GM18870 (cell line): ENCODE measurements around the gene OAF.

Source experiments
- ATAC-seq: cut with Tn5 transposase; IDR thresholded peaks from one replicate; pipeline ENCODE4 v1.9.1; 2021; ENCODE audit warnings: moderate library complexity; ENCODE audit not compliant: unreplicated experiment

The OAF gene

DNA sequence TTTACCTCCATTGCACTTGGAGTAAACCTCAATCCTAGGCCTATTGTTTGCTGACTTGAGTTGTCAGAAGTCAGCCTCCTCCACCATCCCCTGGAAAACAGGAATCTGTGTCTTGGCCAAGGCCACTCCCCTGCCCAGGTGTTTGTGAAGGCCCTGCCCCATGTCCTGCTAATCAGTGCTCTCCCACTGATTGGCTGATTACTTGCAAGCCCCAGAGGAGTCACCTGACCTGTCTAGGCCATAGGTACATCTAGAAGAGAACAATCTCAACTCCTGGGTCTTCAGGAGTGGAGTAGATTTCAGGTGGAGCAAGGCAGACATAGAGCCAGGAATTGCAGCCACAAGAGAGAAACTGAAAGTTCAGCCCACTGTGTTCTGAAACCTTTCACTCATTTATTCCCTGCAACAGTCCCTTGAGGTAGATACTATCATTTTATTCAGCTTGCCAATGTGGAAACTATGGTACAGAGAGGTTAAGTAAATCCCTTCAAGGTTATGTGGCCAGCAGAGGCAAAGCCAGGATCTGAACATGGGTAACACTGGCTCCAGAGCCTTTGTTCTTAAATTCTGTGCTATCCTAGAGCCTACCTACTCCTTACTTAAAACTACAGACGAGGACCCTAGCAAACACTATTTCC, 10.4 kb downstream of the OAF start:
- no peak for ATAC-seq

- no peak for ATAC-seq
These were observed 12.1 kb downstream of the OAF start for GRCh38 chr11:120222916-120223315.

DNA sequence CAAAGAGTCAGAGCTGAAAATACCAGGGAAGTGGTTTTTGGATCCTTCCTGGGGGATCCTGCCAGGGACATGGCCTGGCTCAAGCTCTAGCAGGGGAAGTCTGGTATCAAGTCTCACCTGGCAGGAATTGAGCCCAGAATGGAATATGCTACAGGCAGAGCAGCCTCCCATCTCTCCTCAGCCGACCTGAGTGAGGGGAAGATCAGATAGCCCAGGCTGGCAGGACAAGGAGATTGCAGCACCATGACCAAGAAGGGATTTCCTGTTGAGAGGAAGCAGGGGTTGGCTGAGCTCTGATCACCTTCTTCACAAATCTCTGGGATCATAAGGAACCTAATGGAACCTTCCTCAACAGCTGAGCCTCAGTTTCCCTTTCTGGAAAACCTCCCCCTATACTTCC, 13.0 kb downstream of the OAF start:
- no peak for ATAC-seq

DNA sequence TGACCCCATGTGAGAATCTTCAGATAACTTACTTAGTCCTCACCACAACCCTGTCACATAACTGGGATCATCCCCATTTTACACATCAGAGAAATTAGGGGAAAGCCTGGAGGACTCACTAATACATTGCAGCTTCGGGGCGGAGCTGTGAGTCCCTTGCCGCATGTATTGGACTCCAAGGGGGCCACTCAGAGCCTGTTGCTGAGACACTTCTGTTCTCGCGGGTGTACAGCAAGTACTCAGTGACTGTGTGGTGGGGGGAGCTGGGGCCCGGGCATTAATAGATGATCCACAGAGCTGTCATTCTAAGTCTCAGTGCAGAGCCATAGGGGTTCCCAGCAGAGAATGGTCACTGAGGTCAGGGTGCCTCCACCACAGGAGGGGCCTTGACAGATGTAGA, 13.5 kb downstream of the OAF start:
- ATAC-seq: no peak

DNA sequence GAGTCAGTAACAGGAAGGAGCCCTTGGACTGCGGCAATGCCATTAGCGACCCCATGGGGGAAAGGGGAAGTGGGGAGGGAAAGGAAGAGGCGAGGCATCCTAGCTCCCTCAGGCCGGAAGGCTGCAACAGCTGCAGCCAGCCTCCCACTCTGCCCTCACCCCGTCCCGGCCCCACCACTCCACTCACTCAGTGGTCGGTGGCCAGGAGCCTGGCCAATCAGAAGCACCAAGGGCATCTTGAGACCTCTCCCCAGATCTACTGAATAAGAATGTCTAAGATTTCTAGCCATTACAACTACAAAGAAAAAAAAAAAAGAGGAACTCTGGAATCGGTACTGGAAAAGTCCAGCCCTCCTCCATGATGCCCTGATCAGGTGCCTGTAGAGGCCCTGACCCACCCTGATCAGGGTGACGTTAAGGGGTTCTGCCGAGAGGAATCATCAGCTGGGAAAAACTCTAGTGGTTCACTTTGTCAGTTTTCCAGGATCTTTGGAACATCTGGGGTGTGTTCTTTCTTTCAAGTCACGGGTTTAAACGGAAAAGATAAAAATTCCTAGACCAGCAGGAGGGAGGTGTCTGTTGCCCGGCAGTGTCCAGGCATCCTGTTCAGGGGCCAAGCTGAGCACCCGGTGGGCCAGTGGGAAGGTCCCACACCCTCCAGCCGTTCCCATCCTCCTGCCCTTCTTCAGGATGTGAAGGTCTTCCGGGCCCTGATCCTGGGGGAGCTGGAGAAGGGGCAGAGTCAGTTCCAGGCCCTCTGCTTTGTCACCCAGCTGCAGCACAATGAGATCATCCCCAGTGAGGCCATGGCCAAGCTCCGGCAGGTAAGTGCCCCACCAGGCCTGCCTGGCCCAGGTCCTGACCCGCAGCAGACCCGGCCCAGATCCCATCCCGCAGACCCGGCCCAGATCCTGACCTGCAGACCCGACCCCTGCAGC, 14.4 kb downstream of the OAF start:
- no peak for ATAC-seq

DNA sequence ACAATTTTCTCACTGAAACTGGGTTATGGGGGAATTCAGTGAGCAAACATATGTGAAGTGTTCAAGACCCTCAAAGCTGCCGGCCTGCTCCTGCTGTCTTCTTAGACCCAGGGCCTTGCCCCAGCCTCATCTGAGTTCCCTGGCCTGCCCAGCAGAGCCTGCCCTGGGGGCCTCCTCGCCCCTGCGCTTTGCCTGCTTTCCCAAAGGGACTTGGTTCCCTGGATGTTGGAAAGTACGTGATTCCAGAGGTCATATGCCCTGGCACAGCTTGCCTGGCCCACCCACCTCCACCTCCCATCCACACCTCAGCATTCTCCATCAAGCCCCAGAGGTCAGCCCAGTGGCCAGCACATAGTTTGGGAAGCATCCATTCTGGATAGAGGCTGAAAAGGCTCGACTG, 15.4 kb downstream of the OAF start:
- no peak for ATAC-seq

GRCh38 chr11:120226714-120227113, 15.9 kb downstream of the OAF start:
- no peak for ATAC-seq

DNA sequence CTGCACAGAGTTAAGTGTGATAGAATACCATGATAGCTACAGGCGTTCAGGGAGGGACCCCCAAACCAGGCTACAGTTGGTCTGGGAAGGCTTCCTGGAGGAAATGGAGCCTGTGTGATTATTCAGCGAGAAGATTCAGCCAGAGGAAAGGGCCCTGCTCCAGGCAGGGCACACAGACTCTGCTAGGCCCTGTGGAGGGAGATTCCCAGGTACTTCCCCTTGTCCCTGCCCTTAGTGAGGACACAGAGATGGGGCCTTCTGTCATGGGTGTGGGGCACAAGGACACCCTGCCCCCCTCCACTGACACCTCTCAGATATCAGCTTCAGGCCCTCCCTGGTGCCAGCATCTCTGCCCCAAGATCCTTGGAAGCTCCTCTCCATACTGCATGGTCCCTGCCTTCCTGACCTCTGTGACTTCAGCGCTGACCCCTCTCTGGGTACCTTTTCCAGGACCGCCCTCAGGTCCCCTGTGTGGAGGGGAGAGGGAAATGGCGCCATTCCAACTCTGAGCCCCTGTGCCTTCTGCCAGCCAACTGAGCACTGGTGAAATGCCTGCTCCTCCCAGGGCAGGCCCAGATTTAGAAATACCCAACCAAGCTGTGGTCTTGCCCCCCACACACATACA, 16.5 kb downstream of the OAF start:
- no peak for ATAC-seq

DNA sequence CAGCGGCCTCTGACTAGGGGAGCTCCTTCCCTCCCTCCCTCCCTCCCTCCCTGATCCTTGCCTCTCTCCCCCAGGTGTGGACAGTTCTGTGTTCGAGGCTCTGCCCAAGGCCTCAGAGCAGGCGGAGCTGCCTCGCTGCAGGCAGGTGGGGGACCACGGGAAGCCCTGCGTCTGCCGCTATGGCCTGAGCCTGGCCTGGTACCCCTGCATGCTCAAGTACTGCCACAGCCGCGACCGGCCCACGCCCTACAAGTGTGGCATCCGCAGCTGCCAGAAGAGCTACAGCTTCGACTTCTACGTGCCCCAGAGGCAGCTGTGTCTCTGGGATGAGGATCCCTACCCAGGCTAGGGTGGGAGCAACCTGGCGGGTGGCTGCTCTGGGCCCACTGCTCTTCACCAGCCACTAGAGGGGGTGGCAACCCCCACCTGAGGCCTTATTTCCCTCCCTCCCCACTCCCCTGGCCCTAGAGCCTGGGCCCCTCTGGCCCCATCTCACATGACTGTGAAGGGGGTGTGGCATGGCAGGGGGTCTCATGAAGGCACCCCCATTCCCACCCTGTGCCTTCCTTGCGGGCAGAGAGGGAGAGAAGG, 18.1 kb downstream of the OAF start:
- no peak for ATAC-seq

DNA sequence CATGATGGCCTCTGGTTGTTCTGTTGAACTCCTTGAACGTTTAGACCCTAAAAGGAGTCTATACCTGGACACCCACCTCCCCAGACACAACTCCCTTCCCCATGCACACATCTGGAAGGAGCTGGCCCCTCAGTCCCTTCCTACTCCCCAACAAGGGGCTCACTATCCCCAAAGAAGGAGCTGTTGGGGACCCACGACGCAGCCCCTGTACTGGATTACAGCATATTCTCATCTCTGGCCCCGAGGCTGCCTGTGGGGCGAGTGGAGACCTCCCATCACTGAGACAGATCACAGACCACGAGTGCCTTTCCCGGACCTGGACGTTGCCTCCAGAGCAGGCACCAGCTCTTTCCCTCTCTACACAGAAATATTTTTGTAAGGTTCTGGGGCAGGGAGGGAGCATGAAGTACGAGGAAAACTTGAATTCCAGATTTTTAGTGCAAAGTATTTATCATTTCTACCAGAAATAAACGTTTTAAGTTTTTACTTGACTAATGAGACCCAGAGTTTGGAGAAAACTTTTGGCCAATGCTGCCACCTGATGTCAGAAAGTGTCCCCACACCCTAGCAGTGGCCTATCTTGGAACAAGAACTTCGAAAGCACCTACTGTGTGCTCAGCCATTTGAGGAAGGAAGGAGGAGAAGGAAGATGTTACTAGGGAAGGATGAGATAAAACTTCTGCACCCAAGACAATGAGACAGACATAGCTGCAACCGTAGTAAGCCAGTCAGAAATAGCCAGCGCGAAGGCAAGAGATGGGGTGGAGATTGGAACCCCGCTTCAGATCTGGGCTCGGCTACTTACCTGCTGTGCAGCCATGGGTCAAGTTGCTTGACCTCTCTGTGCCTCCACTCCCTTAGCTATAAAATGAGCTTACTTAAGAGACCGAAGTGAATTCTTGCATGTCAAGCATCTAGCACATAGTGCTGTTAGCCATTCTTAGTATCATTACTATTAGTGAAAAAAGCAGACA, 18.9 kb downstream of the OAF start:
- ATAC-seq: no peak

GRCh38 chr11:120230433-120231071, 19.7 kb downstream of the OAF start:
- no peak for ATAC-seq

DNA sequence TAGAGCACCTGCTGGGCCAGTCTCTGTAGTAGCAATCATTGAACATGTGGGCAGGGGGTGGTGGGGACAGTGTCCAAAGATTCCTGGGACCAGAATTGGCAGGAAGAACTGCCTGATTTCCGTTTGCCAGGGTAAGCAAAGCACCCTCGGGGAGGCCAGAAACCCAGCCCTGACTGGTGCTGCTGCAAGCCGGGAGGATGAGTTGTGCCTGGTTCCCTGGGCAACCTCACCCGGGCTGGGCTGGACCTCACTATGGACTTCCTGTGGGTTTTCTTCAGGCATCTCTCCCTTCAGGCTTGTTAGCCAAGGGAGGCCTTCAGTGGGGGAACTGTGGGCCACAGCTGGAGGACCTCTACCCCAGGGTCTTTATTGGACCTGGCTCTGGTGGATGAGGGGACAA, 21.1 kb downstream of the OAF start:
- ATAC-seq: no peak

GRCh38 chr11:120233207-120233803, 22.5 kb downstream of the OAF start:
- ATAC-seq: no peak

GRCh38 chr11:120235024-120235628, 24.3 kb downstream of the OAF start:
- ATAC-seq: no peak

DNA sequence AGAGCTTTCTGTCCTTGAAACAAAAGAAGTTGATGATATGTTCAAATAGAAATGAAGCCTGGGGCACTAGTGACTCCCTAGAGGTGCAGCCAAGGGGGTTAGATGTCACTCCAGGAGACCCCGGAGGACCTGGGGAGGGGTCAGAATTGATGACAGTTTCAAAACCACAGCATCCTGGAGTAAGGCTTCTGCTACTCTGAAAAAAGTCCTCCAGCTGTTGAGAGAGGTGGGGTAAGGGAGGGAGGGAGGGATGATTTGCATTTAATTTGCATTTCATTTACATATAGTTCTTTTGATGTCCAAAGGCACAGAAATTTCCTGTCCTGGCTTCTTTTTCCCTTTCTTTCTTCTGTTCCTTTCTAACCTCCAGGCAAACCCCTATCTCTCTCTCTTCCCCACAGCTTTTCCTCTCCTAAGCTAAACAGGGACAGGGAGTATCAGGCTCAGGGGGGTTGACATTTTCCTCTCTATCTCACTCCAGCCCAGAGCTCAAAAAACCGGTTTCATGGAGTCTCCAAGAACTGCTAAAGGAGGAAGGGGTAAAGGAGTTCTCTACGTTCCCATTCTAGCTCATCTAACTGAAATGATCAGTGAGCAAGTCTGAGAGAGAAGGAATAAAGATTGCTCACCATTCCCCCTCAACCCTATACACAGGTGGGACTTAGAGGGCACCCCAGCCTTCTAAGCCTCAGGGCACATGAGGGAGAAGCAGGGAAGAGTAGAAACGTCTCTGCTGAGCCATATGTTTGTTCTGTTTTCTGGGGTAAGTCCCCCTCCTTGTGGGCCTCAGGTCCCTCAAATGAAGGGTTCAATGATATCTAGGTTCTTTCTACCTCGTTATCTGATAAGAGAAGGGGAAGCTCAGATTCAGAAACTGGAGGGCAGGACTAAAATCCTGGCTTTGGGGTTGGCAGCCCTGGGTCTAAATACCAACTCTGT, 25.6 kb downstream of the OAF start:
- no peak for ATAC-seq

- no peak for ATAC-seq
These were observed 28.3 kb downstream of the OAF start for GRCh38 chr11:120238968-120239620.
